GM19193 (cell line): ENCODE measurements around the gene RACGAP1.

Experiments used
- POLR2A ChIP-seq: IDR thresholded peaks from 4 replicates; pipeline ENCODE4 v1.6.1; 2011; ENCODE audit not compliant: insufficient read depth, insufficient read length; ENCODE audit errors: extremely low read depth

The RACGAP1 gene

DNA sequence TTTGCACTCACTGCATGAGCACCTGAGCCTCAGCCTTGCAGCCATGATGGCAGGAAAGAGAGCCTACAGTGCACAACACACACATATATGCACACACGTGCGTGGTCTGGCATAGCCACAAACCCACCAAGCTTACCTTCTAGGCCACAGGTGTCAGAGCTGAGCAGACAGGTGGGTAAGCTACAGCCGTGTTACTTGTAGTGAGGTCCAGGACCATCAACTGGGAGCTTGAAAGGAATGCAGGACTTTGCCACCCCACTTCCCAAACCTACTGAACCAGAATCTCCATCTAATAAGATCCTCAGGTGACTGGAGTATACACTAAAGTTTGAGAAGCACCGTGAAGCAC is 34.8 kb upstream of the RACGAP1 start:
- TF ChIP-seq POLR2A: no peak

DNA sequence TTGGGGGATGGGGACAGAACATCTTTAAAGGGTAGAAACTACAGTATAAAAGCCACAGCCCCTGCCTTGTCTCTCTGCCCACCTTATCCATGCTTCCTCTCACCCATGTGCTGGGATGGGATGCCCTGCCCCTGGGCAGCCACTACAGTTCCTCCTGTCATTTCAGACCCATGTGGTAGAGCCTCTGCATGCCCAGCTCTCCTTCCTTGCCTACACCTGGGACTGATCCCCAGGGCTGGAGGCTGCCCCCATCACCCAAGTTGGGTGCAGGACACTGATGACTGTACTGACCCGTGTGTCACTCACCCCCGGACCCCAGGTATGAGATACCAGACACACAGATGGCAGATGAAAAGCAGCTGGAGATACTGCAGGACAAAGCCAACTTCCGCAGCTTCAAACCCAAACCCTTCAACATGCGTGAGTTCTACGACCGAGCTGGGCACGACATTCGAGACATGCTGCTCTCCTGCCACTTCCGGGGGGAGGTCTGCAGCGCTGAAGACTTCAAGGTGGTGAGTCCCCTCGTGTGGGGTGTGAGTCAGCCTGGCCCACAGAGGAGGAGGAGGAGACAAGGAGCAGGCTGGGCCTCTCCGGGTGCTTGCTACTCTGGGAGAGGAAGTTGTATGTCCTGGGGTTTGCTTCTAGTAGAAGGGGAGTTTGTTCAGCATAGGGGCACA is 34.3 kb upstream of the RACGAP1 start:
- no peak for TF ChIP-seq POLR2A

DNA sequence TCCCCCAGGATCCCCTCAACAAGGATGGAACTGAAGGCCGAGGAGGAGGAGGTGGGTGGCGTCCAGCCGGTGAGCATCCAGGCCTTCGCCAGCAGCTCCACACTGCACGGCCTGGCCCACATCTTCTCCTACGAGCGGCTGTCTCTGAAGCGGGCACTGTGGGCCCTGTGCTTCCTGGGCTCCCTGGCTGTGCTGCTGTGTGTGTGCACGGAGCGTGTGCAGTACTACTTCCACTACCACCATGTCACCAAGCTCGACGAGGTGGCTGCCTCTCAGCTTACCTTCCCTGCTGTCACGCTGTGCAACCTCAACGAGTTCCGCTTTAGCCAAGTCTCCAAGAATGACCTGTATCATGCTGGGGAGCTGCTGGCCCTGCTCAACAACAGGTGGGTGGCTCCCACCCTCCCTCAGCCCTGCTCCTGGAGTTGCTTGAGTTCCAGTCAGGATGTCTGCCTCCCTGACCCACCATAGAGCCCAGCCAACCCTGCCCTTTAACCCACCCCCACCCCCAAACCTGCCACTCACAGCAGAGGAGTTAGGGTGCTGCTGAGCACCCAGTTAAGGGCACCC is 33.5 kb upstream of the RACGAP1 start:
- no peak for TF ChIP-seq POLR2A

DNA sequence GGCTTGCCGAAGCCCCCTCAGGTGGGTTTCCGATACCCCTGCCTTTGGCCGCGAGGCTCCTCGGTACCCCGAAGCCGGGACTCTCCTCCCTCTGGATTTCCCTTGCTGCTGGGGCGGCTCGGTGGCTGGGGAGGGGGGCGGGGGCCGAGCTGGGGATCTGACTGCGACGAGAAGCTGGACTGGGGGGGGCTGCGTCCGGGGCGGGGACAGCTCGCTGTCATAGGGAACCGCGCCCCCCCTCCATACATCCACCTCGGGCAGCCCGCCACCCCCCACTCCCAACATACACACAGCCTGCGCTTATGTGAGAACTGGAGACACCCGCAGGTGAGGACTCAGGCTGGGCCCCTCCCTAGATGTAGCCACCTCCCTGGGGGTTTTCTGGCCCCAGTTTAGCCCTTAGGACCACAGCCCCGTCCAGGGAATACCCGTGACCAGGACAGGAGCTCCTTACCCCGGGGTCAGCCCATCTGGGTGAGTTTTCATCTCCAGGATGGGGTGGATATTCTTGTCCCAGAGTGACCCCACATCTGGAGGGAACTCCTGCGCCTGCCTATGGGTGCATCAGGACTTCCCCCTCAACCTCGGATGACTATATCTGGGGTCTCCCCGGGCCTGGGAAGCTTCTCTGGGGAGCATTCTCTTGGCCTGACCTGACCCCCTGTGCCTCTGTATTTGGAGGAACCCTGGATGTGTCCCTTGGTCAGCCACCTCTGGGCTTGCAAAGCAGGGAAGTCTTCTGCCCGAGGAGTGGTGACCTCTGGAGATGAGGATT is 32.8 kb upstream of the RACGAP1 start:
- TF ChIP-seq POLR2A: no peak

DNA sequence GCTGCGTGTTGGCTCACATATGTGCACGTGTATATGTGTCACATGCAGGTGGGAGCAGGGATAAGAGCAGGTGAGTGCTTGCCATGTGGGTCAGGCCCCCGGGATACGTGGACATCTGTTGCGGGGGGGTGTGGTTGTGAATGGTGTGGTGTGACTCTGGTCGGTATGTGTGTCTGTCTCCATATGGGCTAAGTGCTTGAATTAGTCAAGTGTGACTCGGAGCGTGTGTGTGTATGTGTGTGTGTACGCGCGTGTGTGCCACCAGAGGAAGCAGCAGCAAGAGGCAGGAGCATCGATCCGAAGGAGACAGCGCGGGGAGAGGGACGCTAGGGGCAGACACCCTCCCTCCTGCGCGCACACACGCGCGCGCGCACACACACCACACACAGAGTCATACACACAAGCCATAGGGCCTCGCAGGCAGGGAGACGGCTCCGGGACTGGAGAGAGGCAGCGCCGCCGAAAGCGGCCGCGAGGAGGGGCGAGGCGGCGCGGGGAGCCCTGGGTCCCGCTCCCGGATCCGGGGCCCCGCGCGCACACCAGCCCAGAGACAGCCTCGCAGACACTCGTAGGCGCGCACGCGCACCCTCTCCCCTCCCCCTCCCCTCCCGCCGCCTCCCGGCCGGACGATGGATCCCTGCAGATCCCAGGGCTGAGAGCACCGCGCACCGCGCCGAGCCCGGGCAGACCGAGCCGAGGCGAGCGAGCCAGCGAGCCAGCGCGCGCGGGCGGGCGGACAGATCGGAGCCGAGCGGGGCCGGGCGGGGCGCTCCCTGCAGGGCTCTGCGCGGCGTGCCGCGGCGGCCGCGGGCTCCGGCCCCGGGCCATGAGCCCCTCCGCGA is 31.9 kb upstream of the RACGAP1 start, which contains the start of gene ASIC1:
ASIC1 (plus strand) TSS at position 597 of the 842 bp plus-strand sequence. CDS start 1,171 bp downstream, outside the sequence.
- no peak for TF ChIP-seq POLR2A

DNA sequence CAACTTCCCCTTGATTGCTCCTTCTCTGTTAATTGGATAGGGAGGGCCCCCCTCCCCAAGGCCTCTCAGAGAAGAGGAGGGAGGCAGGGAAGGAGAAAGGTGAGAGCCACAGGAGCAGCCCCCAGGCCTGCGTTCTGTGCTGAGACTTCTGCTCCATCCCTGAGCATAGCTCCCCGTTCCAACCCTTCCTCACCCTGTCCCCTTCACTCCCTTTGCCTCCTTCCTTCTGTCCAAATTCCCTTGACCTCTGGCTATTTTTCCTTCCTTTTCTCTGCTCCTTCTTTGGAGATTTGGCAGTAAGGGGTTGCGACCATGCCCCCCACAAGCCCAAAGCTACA is 31.3 kb upstream of the RACGAP1 start:
- no peak for TF ChIP-seq POLR2A

DNA sequence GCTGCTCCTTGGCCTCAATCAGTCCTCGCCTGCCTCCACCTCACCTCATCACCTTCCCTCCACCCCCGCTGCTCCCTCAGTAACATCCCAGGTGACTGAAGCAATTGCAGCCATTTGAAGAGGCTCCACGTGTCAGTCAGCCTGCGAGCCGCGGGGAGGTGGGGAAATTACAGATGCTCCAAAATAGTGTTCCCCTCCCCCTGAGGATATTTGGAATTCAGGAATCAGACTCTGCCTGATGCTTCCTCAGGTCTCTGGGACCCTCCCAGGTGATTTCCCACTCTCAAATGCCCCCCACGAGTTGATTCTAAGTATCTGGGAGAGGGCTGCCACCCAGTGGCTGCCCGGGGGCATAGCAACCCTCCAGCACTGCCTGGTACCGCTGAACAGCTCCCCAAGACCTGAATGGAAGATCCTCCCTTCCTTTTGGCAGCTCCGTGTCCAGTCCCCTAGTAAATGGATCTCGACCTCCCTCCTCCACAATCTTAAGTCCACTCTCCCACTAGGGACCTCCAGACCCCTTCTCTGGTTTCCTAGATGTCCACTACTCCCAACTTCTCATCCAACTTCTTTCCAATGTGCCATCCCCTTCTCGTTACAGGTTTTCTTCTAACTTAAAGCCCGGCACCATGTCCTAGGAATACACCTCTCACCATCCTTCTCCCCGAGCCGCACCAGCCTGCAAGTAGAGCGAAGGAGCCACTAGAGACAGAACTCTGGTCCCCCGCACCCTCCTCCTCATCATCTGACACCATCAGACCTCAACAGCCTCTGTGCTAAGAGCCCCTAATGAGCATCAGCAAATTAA is 30.7 kb upstream of the RACGAP1 start:
- no peak for TF ChIP-seq POLR2A

DNA sequence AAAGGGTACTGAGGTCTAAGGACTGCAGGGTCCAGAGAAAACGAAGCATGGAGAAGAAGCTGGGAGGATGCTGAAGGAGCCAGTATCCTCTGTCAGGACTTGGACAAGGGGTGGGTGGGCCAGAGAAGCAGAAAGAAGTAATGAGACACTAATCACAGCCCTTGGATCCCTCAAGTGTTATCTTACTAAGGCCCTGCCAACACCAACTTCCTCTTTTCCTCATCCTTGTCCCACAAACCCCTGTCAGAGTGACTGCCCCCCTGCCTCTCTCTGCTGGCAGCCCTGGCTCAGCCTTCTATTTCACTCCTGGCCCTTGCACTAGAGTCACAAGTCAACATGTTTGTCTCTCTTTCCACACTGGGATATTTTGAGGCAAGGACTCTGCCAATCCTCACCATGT is 28.3 kb upstream of the RACGAP1 start:
- no peak for TF ChIP-seq POLR2A

DNA sequence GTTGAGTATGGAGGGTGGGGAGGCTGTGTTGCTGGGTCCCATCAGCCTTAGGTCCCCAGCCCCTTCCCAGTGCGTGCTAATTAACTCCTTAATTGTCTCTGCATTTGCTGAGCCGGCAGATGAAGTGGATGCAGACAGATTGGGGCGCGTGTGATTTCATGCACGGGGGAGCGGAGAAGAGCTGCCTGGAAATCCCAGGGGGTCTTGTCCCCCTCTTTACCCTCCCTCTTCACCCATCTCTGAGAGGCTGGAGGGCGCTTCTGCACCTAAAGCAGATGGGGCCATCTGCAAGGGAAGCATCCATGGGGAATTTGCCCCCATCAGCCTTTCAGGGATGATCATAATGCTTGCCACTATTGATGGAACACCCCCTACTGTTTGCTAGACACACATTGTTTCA is 27.7 kb upstream of the RACGAP1 start:
- TF ChIP-seq POLR2A: no peak

DNA sequence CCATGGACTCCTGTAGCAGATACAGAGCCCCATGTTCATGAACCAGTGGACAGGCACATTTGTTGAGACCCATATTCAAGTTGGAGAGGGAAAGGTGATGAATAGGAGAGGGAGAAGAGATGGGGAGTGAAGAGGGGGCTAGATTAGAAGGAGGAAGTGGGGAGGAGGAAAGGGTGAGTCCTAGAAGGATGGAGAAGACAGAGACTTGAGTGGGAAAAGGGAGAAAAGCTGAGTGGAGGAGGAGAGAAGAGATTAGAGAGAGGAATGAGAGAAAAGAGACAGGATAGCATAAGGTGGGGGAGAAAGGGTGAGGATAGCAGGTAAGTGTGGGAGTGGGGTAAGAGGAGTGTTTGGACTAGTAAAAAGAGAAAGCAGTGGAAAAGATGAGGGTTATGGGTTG is 27.2 kb upstream of the RACGAP1 start:
- no peak for TF ChIP-seq POLR2A

DNA sequence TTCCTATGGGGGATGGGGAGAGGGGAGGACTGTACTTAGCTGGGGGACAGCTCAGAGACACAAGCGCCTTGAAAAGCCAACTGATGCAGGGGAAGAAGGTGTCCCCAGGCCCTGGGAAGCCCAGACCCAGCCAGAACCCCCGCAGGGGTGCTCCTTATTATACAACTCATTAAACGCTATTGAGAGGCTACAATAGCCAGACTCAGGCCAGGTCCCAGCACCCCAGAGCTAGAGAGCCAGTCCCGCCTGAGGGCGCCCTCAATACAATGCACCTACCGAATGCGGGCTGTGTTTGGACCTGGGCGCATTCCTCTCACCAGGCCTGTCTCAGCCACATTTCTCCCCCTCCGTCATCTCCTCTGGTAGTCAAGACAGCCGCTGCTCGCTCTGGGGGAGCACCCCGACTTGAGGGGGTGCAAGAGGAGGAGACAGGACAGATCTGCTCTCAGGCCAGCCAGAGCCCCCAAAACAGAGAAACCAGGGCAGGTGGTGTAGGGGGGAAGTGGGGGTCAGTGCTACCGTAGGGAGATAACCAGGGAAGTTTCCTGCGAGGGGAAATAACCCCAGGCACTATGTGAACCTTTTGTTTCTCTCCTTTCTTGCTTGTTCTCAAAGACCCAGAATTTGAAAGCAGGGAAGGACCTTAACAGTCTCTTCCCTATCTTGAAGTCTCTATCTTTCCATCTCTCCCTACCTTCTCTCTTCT is 26.0 kb upstream of the RACGAP1 start:
- no peak for TF ChIP-seq POLR2A

DNA sequence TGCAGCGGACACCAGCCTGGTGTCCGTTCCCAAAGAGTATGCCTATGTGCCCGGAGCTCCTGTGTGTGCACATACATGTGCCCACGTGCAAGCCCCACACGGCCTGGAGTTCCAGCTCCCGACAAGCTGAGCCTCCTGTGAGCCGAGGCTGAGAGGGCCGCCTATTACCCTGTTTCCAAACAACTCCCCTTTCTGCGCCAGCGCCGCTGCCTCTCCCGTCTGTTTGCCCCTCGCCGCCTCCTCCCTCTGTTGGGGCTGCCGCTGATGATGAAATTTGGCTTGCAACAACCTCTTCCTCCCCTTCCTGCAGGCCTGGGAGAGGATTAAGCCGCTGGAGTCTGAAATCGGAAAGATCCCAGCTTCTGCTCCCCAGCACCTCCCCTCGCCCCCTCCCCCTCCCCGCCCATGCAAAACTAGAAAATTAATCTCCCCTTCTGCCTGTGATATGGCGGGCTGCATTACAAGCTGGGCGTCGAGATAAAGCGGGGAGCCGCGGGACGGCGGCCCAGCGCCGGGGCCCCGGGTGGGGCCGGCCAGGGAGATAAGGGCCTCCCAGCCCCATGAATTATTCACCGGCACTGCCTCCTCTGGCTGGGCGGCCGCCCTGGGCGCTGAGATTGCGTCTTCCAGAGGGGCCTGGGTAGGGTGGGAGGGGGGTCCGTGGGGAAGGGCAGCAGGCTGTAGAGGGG is 25.3 kb upstream of the RACGAP1 start:
- TF ChIP-seq POLR2A: no peak

DNA sequence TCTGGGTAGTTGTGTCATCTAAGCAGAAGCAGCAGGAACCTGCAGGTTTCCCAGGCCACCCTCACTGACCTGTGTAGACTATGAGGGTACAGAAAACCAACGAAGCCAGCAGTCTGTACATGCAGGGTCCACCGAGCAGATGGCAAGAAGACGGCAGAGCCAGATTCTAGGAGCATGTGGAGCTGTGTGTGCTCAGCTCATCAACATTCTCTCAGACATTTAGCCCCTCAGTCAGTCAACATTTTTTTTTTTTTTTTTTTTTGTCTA is 24.8 kb upstream of the RACGAP1 start:
- TF ChIP-seq POLR2A: no peak
